ENCODE data around the gene SYTL2.

SYTL2 gene

GRCh38 chr11:85758026-85758425 lies 52.9 kb downstream of the SYTL2 start:
- in situ Hi-C loops (cut with HindIII; ENCODE audit: low sequenced_read_pairs), result no loop called here
- TF ChIP-seq CTCF (IDR thresholded peaks at IDR 0.05; ENCODE audit: low read depth, low read length, missing control alignments), result no peak
- no peak overlapping the region for H3K4me3 ChIP-seq (ENCODE audit: low read depth, low read length)
- no peak for DNase-seq (ENCODE audit: low read depth)

GRCh38 chr11:85756401-85757200 lies 54.3 kb downstream of the SYTL2 start:
- H3K4me3 ChIP-seq (ENCODE audit: low read depth, low read length), result no peak overlapping the region
- no peak for DNase-seq (ENCODE audit: low read depth)
- in situ Hi-C loops (cut with HindIII; ENCODE audit: low sequenced_read_pairs), result no loop called here
- TF ChIP-seq CTCF (IDR thresholded peaks at IDR 0.05; ENCODE audit: low read depth, low read length, missing control alignments), result no peak

GRCh38 chr11:85755701-85756100 lies 55.2 kb downstream of the SYTL2 start:
- no peak for TF ChIP-seq CTCF (IDR thresholded peaks at IDR 0.05; ENCODE audit: low read depth, low read length, missing control alignments)
- no peak overlapping the region for H3K4me3 ChIP-seq (ENCODE audit: low read depth, low read length)
- in situ Hi-C loops (cut with HindIII; ENCODE audit: low sequenced_read_pairs), result no loop called here
- DNase-seq (ENCODE audit: low read depth), result no peak

- no peak for TF ChIP-seq CTCF (IDR thresholded peaks at IDR 0.05; ENCODE audit: low read depth, low read length, missing control alignments)
- no peak for DNase-seq (ENCODE audit: low read depth)
- no peak overlapping the region for H3K4me3 ChIP-seq (ENCODE audit: low read depth, low read length)
- in situ Hi-C loops (cut with HindIII; ENCODE audit: low sequenced_read_pairs), result no loop called here
Measured at GRCh38 chr11:85755285-85755684, 55.7 kb downstream of the SYTL2 start.

GRCh38 chr11:85752890-85753581 lies 57.9 kb downstream of the SYTL2 start:
- in situ Hi-C loops (cut with HindIII; ENCODE audit: low sequenced_read_pairs), result no loop called here
- H3K4me3 ChIP-seq (ENCODE audit: low read depth, low read length), result no peak overlapping the region
- DNase-seq (ENCODE audit: low read depth), result no peak

More at GRCh38 chr11:85752890-85753581, 57.9 kb downstream of the SYTL2 start:
- TF ChIP-seq CTCF (IDR thresholded peaks at IDR 0.05; ENCODE audit: low read depth, low read length, missing control alignments), result no peak

Measured in astrocyte of the cerebellum (primary cell).